RWPE2 (cell line): Measurements from ENCODE around the gene TTLL13.
A peak's percentile ranks its signal among the peaks of the same experiment; 100 is the strongest.

Experiments
- ATAC-seq: fragments of 200-7000 bp; cut with Tn5 transposase; 3 replicates; pipeline ENCODE4 v1.9.1; 2021; ENCODE audit warnings: low read depth
- DNase-seq: peaks from one replicate; pipeline ENCODE4 v3.0.0-alpha.2; 2020; ENCODE audit warnings: low spot score
- H3K27ac ChIP-seq: fragments of 450-650 bp; 2 replicates; pipeline ENCODE4 v1.5.1; 2017; ENCODE audit warnings: mild to moderate bottlenecking; ENCODE audit not compliant: poor library complexity, severe bottlenecking
- H3K27me3 ChIP-seq: fragments of 250-450 bp; sonication (Bioruptor Pico); 2 replicates; pipeline ENCODE4 v1.5.1; 2021; ENCODE audit warnings: mild to moderate bottlenecking, moderate library complexity; ENCODE audit not compliant: insufficient read depth, poor library complexity, severe bottlenecking
- H3K36me3 ChIP-seq: fragments of 250-450 bp; sonication (Bioruptor Pico); 2 replicates; pipeline ENCODE4 v1.5.1; 2020; ENCODE audit warnings: low read depth, mild to moderate bottlenecking, moderate library complexity
- H3K4me1 ChIP-seq: fragments of 250-450 bp; sonication (Bioruptor Pico); 2 replicates; pipeline ENCODE4 v1.5.1; 2021; ENCODE audit warnings: mild to moderate bottlenecking, moderate library complexity; ENCODE audit not compliant: insufficient read depth, poor library complexity, severe bottlenecking
- H3K4me3 ChIP-seq: fragments of 250-450 bp; sonication (Bioruptor Pico); 2 replicates; pipeline ENCODE4 v1.5.1; 2021; ENCODE audit warnings: mild to moderate bottlenecking, moderate library complexity; ENCODE audit not compliant: severe bottlenecking
- H3K9me3 ChIP-seq: fragments of 250-450 bp; sonication (Bioruptor Pico); 2 replicates; pipeline ENCODE4 v1.5.1; 2021; ENCODE audit warnings: mild to moderate bottlenecking, moderate library complexity; ENCODE audit not compliant: severe bottlenecking
- CTCF ChIP-seq: fragments of 450-650 bp; IDR thresholded peaks from one replicate; pipeline ENCODE4 v1.5.1; 2017; ENCODE audit warnings: mild to moderate bottlenecking, moderate library complexity; ENCODE audit not compliant: poor library complexity, severe bottlenecking

TTLL13 gene

GRCh38 chr15:90227816-90228772 is 21.3 kb upstream of the TTLL13 start:
- ATAC-seq: no peak
- DNase-seq: no peak
- H3K4me3 ChIP-seq: no peak overlapping the region
- H3K27me3 ChIP-seq: no peaks in the 10 kb centered on the region
- H3K4me1 ChIP-seq: no peaks in the 10 kb centered on the region
- H3K27ac ChIP-seq: no peak overlapping the region
- no peak for TF ChIP-seq CTCF
- no peaks in the 10 kb centered on the region for H3K9me3 ChIP-seq
- H3K36me3 ChIP-seq: peaks cover 90% of the 10 kb centered on the region

- Histone ChIP-seq H3K27ac (no peak overlapping the region), H3K27me3 (no peaks in the 10 kb centered on the region), H3K4me3 (no peak overlapping the region), H3K4me1 (no peaks in the 10 kb centered on the region), H3K36me3 (peaks cover 81% of the 10 kb centered on the region), H3K9me3 (no peaks in the 10 kb centered on the region)
- ATAC-seq (no peak), DNase-seq (no peak)
- no peak for TF ChIP-seq CTCF
Observed at GRCh38 chr15:90228960-90229359, 20.4 kb upstream of the TTLL13 start.

GRCh38 chr15:90230071-90230494 is 19.3 kb upstream of the TTLL13 start:
- DNase-seq (no peak), ATAC-seq (no peak)
- TF ChIP-seq CTCF: no peak
- H3K27me3 ChIP-seq: no peaks in the 10 kb centered on the region
- no peak overlapping the region for H3K4me3 ChIP-seq
- H3K36me3 ChIP-seq: peaks cover 70% of the 10 kb centered on the region
- H3K9me3 ChIP-seq: no peaks in the 10 kb centered on the region
- H3K4me1 ChIP-seq: no peaks in the 10 kb centered on the region
- peak overlapping the region; percentile 73 for H3K27ac ChIP-seq

GRCh38 chr15:90230610-90231009 is 18.7 kb upstream of the TTLL13 start:
- no peaks in the 10 kb centered on the region for H3K4me1 ChIP-seq
- ATAC-seq: no peak
- H3K27me3 ChIP-seq: no peaks in the 10 kb centered on the region
- no peak for DNase-seq
- H3K9me3 ChIP-seq: no peaks in the 10 kb centered on the region
- peaks cover 64% of the 10 kb centered on the region for H3K36me3 ChIP-seq
- no peak for TF ChIP-seq CTCF
- H3K4me3 ChIP-seq: no peak overlapping the region
- H3K27ac ChIP-seq: peak overlapping the region; percentile 73
